Measurements from ENCODE around the gene RNF20.

DNA sequence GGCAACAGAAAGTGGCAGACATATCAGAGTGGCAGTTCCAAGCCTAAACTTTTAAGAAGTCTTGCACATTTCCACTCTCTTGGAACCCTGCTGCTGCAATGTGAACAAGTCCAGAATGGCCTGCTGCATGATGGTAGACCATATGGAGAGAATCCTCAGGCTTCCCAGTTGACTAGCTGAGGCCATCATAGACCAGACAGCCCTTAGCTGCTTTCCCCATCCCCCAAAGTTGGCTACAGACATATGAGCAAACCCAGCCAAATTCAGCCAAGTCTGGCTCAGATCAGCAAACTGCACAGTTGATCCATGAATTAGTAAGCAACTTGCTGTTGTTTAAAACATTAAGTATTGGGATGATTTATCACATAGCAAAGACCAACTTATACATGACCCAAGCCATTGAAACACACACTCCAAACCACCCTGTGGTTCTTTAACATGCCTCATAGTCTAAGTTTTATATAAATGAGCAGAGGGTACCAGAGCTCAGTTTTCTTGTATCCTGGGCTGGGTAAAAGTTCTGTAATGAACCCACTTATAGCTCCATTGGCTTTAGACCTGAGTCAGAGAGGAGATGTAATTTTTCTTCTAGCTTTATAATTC is 41.2 kb downstream of the RNF20 start:
- TF ChIP-seq, protein P1, sequence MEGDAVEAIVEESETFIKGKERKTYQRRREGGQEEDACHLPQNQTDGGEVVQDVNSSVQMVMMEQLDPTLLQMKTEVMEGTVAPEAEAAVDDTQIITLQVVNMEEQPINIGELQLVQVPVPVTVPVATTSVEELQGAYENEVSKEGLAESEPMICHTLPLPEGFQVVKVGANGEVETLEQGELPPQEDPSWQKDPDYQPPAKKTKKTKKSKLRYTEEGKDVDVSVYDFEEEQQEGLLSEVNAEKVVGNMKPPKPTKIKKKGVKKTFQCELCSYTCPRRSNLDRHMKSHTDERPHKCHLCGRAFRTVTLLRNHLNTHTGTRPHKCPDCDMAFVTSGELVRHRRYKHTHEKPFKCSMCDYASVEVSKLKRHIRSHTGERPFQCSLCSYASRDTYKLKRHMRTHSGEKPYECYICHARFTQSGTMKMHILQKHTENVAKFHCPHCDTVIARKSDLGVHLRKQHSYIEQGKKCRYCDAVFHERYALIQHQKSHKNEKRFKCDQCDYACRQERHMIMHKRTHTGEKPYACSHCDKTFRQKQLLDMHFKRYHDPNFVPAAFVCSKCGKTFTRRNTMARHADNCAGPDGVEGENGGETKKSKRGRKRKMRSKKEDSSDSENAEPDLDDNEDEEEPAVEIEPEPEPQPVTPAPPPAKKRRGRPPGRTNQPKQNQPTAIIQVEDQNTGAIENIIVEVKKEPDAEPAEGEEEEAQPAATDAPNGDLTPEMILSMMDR (optimal IDR thresholded peaks at IDR 0.05 in 1 of 3, IDR thresholded peaks at IDR 0.05 in 1 of 3, conservative IDR thresholded peaks at IDR 0.05 in 1 of 3; ENCODE audit: extremely low read depth in 1 of 3, insufficient read depth in 2 of 3, low read length in 3 of 3), result no peak
- no peak for TF ChIP-seq EZH2 (IDR thresholded peaks at IDR 0.05; ENCODE audit: low read length)

All from keratinocyte (primary cell).